Neural progenitor cell (in vitro differentiated cells): ENCODE measurements around the gene KIF22.

ENCODE experiments used
- EZH2 ChIP-seq: fragments of 200-600 bp; sonication (generic); IDR thresholded peaks from 2 replicates; pipeline ENCODE4 v1.6.1; 2017; ENCODE audit warnings: antibody characterized with exemption, mild to moderate bottlenecking, moderate library complexity
- TF ChIP-seq, protein P1 (sequence below): fragments of 200-600 bp; sonication (generic); IDR thresholded peaks from 2 replicates; pipeline ENCODE4 v1.5.1; 2017; ENCODE audit warnings: antibody characterized with exemption, mild to moderate bottlenecking

DNA sequence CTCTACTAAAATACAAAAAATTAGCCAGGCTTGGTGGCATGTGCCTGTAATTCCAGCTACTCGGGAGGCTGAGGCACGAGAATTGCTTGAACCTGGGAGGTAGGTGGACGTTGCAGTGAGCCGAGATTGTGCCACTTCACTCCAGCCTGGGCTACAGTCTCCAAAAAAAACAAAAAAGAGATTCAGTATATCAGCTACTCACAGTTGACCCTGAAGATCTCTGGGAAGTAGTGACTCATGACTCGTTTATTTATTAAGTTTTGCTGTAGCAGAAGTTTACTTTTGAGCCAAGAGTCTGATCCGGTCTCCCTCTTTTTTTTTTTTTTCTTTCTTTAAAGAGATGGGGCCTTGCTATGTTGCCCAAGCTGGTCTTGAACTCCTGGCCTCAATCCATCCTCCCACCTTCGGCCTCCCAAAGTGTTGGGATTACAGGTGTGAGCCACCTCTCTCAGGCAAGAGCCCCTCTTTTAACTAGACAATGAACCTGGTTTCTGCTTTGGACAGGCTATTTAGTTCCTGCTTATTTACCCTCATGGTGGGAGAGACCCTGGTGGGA is 34.1 kb downstream of the KIF22 start:
- TF ChIP-seq, protein P1, sequence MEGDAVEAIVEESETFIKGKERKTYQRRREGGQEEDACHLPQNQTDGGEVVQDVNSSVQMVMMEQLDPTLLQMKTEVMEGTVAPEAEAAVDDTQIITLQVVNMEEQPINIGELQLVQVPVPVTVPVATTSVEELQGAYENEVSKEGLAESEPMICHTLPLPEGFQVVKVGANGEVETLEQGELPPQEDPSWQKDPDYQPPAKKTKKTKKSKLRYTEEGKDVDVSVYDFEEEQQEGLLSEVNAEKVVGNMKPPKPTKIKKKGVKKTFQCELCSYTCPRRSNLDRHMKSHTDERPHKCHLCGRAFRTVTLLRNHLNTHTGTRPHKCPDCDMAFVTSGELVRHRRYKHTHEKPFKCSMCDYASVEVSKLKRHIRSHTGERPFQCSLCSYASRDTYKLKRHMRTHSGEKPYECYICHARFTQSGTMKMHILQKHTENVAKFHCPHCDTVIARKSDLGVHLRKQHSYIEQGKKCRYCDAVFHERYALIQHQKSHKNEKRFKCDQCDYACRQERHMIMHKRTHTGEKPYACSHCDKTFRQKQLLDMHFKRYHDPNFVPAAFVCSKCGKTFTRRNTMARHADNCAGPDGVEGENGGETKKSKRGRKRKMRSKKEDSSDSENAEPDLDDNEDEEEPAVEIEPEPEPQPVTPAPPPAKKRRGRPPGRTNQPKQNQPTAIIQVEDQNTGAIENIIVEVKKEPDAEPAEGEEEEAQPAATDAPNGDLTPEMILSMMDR = no peak
- TF ChIP-seq EZH2 = no peak
